Heart left ventricle (tissue), 16 donors: ENCODE data around the gene IGFL2. TPM values are rescaled to one million over a fixed set of nuclear protein-coding genes. Genes with fewer than 3 reads are reported as not detected.

Experiments used
- ATAC-seq, 4 donors: fragments of 200-7000 bp; cut with Tn5 transposase; one replicate each; pipeline ENCODE4 v1.9.1; 2020 to 2022; ENCODE audit warnings: moderate library complexity in 4 of 4, mild to moderate bottlenecking in 3 of 4, moderate number of reproducible peaks in 1 of 4
- DNase-seq, 5 donors: peaks; one replicate each; pipeline ENCODE4 v3.0.0-alpha.2; 2020
- H3K27ac ChIP-seq, 12 donors: fragments of 200-600 bp; sonication (generic) in 4 of 12; one replicate each; pipeline versions ENCODE4 v1.5.0 to v1.8.0; 2016 to 2022; ENCODE audit warnings: mild to moderate bottlenecking in 2 of 12
- H3K27me3 ChIP-seq, 9 donors: fragments of 200-600 bp; sonication (generic) in 2 of 9; one replicate each; pipeline versions ENCODE4 v1.5.1 to v1.8.0; 2016 to 2022; ENCODE audit warnings: mild to moderate bottlenecking in 3 of 9
- H3K36me3 ChIP-seq, 9 donors: fragments of 200-600 bp; sonication (generic) in 2 of 9; one replicate each; pipeline versions ENCODE4 v1.5.0 to v1.8.0; 2018 to 2022; ENCODE audit warnings: mild to moderate bottlenecking in 2 of 9
- H3K4me1 ChIP-seq, 12 donors: fragments of 200-600 bp; sonication (generic) in 4 of 12; one replicate each; pipeline versions ENCODE4 v1.5.0 to v1.8.0; 2016 to 2022; ENCODE audit warnings: mild to moderate bottlenecking in 3 of 12
- H3K4me3 ChIP-seq, 12 donors: fragments of 200-600 bp; sonication (generic) in 4 of 12; one replicate each; pipeline versions ENCODE4 v1.5.0 to v1.8.0; 2017 to 2022; ENCODE audit warnings: mild to moderate bottlenecking in 9 of 12, moderate library complexity in 4 of 12
- H3K9me3 ChIP-seq, 12 donors: fragments of 200-600 bp; sonication (generic) in 4 of 12; one replicate each; pipeline versions ENCODE4 v1.5.0 to v1.8.0; 2016 to 2022; ENCODE audit warnings: mild to moderate bottlenecking in 1 of 12
- CTCF ChIP-seq, 12 donors: fragments of 200-600 bp; sonication (generic) in 4 of 12; IDR thresholded peaks; one replicate each; pipeline versions ENCODE4 v1.5.0 to v1.8.0; 2018 to 2022; ENCODE audit warnings: antibody characterized with exemption in 12 of 12, mild to moderate bottlenecking in 5 of 12
- POLR2A ChIP-seq, 2 donors: fragments of 450-650 bp; IDR thresholded peaks; one replicate each; pipeline ENCODE4 v1.6.1; 2017; ENCODE audit warnings: antibody characterized with exemption in 2 of 2, mild to moderate bottlenecking in 2 of 2, moderate library complexity in 2 of 2
- WGBS, 4 donors: extraction: QIAGEN DNeasy Blood & Tissue Kit in 2 of 4; methylation state at CpG; one replicate each; pipeline versions ENCODE4 v1.1.5 to v1.1.7; 2013 to 2018; 5-methylcytosine and 5-hydroxymethylcytosine counted together
- intact Hi-C, 10 donors: fragments of 100-400 bp; cut with DNase I; formaldehyde crosslinking; loops; one replicate each; pipeline versions ENCODE4 v1.11.1 to v1.14.2; 2022
- polyA plus RNA-seq, 2 donors: library from polyadenylated mRNA; stranded (reverse); fragments of 200-250 nt; gene quantifications; one replicate each; pipeline ENCODE4 v1.2.3, GENCODE V29; 2013
- total RNA-seq, 9 donors: library from RNA; depleted of rRNA in 2 of 9; stranded (reverse); fragments of >200 nt in 2 of 9; fragmentation: NEBNext Ultra II Directional in 3 of 9; extraction: Animal tissue kit (Norgen Biotek cat#: 25700) in 3 of 9; gene quantifications; one replicate each; pipeline versions ENCODE4 v1.1.0 to v1.2.4, GENCODE V29; 2016 to 2023
- donor health status: ischemic (EF 13 %, LVEDD 7.1; RV severe dilation, severe dysfunction).
- donor health status: healthy with polysubstance abuse.
- donor health status: DM: no; HTN: yes; CAD: no.
- donor health status: DM: no; HTN: no; CAD: no.
- donor health status: ischemic (EF 25% LVEDD 6.9; RV normal size, moderate dysfunction).
- donor health status: ischemic (EF 25% LVEDD 5.7; RV mildly dilated, moderate dysfunction).
- donor health status: healthy.
- donor health status: DM: yes; HTN: yes; CAD: no.
- donor health status: ischemic (EF 35%, LVEDD 5.7; RV mildly dilated, moderate dysfunction).
- donor health status: nonischemic (EF 11% LVEDD 7.7; RV severe dilation, severe dysfunction).
- donor health status: DM: yes; HTN: yes; CAD: no.
- donor health status: PGD.
- donor health status: ischemic (EF 29% LVEDD 5.4; RV normal size, mild dysfunction).
- donor health status: nonischemic (EF 23%, LVEDD 6.1; RV moderate dilation, normal function).

The IGFL2 gene
- total and polyA plus RNA-seq, 11 donors = 1.4 TPM; not detected in 10

GRCh38 chr19:46125447-46125846, 22.6 kb upstream of the IGFL2 start:
- DNase-seq (no peak), ATAC-seq (peak in 1 of 4 donors; percentile 31)
- peaks cover 0 to 7% (median 0%) of the 10 kb centered on the region in 12 donors for H3K4me1 ChIP-seq
- TF ChIP-seq POLR2A (IDR thresholded peaks at IDR 0.05) (no peak), CTCF (IDR thresholded peaks at IDR 0.05) (no peak)
- 75 to 87% (median 79%) methylated on average over 4 of the region's 4 CpGs for WGBS, 4 donors
- peaks cover 0 to 24% (median 0%) of the 10 kb centered on the region in 9 donors for H3K27me3 ChIP-seq
- H3K27ac ChIP-seq = no peak overlapping the region
- no peaks in the 10 kb centered on the region for H3K9me3 ChIP-seq
- no peak overlapping the region for H3K4me3 ChIP-seq
- intact Hi-C loops = no loop called here
- no peaks in the 10 kb centered on the region for H3K36me3 ChIP-seq

- intact Hi-C loops = no loop called here
- ATAC-seq = no peak
- 93 to 95% (median 93%) methylated on average over 2 of the region's 2 CpGs for WGBS, 4 donors
Measured at GRCh38 chr19:46126086-46126580, 21.9 kb upstream of the IGFL2 start.

GRCh38 chr19:46131485-46132143, 16.4 kb upstream of the IGFL2 start:
- 86 to 91% (median 88%) methylated on average over 10 of the region's 10 CpGs for WGBS, 4 donors
- TF ChIP-seq POLR2A (IDR thresholded peaks at IDR 0.05) (no peak), CTCF (IDR thresholded peaks at IDR 0.05) (no peak)
- Histone ChIP-seq H3K27ac (peak overlapping the region in 1 of 12 donors; percentile 74), H3K27me3 (peaks cover 0 to 10% (median 0%) of the 10 kb centered on the region in 9 donors), H3K9me3 (no peaks in the 10 kb centered on the region), H3K4me1 (peaks cover 0 to 19% (median 13%) of the 10 kb centered on the region in 12 donors), H3K36me3 (no peaks in the 10 kb centered on the region), H3K4me3 (no peak overlapping the region)
- DNase-seq (no peak), ATAC-seq (no peak)
- intact Hi-C loops = no loop called here

More at GRCh38 chr19:46126086-46126580, 21.9 kb upstream of the IGFL2 start:
- H3K4me3 ChIP-seq = no peak overlapping the region
- no peaks in the 10 kb centered on the region for H3K9me3 ChIP-seq
- H3K27ac ChIP-seq = no peak overlapping the region
- H3K27me3 ChIP-seq = peaks cover 0 to 24% (median 0%) of the 10 kb centered on the region in 9 donors
- no peak for TF ChIP-seq POLR2A (IDR thresholded peaks at IDR 0.05)
- no peak for TF ChIP-seq CTCF (IDR thresholded peaks at IDR 0.05)
- peaks cover 0 to 7% (median 0%) of the 10 kb centered on the region in 12 donors for H3K4me1 ChIP-seq
- H3K36me3 ChIP-seq = no peaks in the 10 kb centered on the region
- DNase-seq = no peak

GRCh38 chr19:46132508-46133100, 15.4 kb upstream of the IGFL2 start:
- intact Hi-C loops = no loop called here
- WGBS, 4 donors = 68 to 80% (median 71%) methylated on average over 4 of the region's 4 CpGs
- Histone ChIP-seq H3K4me1 (peaks cover 0 to 19% (median 13%) of the 10 kb centered on the region in 12 donors), H3K36me3 (no peaks in the 10 kb centered on the region), H3K27ac (peak overlapping the region in 7 of 12 donors; percentile 18 to 74 (median 69)), H3K27me3 (peaks cover 0 to 6% (median 0%) of the 10 kb centered on the region in 9 donors), H3K9me3 (no peaks in the 10 kb centered on the region), H3K4me3 (no peak overlapping the region)
- TF ChIP-seq POLR2A (IDR thresholded peaks at IDR 0.05) (no peak), CTCF (IDR thresholded peaks at IDR 0.05) (no peak)
- ATAC-seq (peak in 1 of 4 donors; percentile 32), DNase-seq (no peak)
